Measurements from ENCODE around the gene MSANTD4. TPM values are rescaled to one million over a fixed set of nuclear protein-coding genes. Genes with fewer than 3 reads are reported as not detected.

MSANTD4 gene
- total RNA-seq, 2 experiments from 2014 or later = 15.1 to 15.4 TPM

GRCh38 chr11:105991888-105992287 lies 30.2 kb downstream of the MSANTD4 start:
- H3K9me3 Mint-ChIP-seq = peaks cover 7% of the 10 kb centered on the region

DNA sequence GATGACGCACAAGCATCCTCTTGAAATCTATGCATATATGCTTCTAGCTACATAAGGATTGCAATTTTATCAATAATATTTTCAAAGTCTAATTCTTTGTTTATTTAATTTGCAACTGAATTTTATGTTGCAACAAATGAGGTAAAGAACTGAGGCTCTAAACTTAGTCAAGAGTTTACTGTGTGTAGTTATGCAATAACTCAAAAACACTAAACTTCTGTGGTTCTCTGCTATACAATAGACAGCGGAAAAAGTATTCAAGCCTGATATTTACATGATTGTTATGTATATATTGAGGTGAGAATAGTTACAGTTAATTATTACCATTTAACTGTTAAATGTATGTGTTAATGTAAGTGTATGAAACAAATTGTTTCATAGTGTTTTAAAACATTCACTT lies 32.9 kb downstream of the MSANTD4 start:
- DNase-seq = no peak
- Mint-ChIP-seq H3K27ac (no peak overlapping the region), H3K4me3 (no peak overlapping the region), H3K9me3 (peaks cover 7% of the 10 kb centered on the region), H3K4me1 (no peaks in the 10 kb centered on the region), H3K27me3 (no peaks in the 10 kb centered on the region), H3K36me3 (ENCODE audit: low read depth) (peaks cover 6% of the 10 kb centered on the region)
- ChIA-PET POLR2A (no interaction called here), CTCF (no interaction called here)

More at GRCh38 chr11:105991888-105992287, 30.2 kb downstream of the MSANTD4 start:
- Mint-ChIP-seq H3K36me3 (ENCODE audit: low read depth) (peaks cover 24% of the 10 kb centered on the region), H3K27ac (no peak overlapping the region), H3K4me3 (no peak overlapping the region), H3K27me3 (no peaks in the 10 kb centered on the region), H3K4me1 (no peaks in the 10 kb centered on the region)
- no peak for DNase-seq
- CTCF ChIA-PET = no interaction called here
- POLR2A ChIA-PET = no interaction called here

- DNase-seq = no peak
- no peaks in the 10 kb centered on the region for H3K27me3 Mint-ChIP-seq
- H3K4me1 Mint-ChIP-seq = no peaks in the 10 kb centered on the region
- ChIA-PET CTCF (no interaction called here), POLR2A (no interaction called here)
- H3K4me3 Mint-ChIP-seq = no peak overlapping the region
- no peaks in the 10 kb centered on the region for H3K36me3 Mint-ChIP-seq (ENCODE audit: low read depth)
- no peak overlapping the region for H3K27ac Mint-ChIP-seq
- H3K9me3 Mint-ChIP-seq = peaks cover 4% of the 10 kb centered on the region
Measured at GRCh38 chr11:105988197-105988596, 33.8 kb downstream of the MSANTD4 start.

- H3K36me3 Mint-ChIP-seq (ENCODE audit: low read depth) = no peaks in the 10 kb centered on the region
- H3K27me3 Mint-ChIP-seq = no peaks in the 10 kb centered on the region
- H3K4me3 Mint-ChIP-seq = no peak overlapping the region
- no peaks in the 10 kb centered on the region for H3K4me1 Mint-ChIP-seq
- DNase-seq = no peak
- no peaks in the 10 kb centered on the region for H3K9me3 Mint-ChIP-seq
- ChIA-PET POLR2A (no interaction called here), CTCF (interaction anchor here (0.6 kb wide), 1 partner anchor 98 kb away, joined by 5 read pairs; no protein-coding TSS in a partner anchor)
- no peak overlapping the region for H3K27ac Mint-ChIP-seq
Measured at GRCh38 chr11:105986554-105986953, 35.5 kb downstream of the MSANTD4 start.

- POLR2A ChIA-PET = no interaction called here
- H3K9me3 Mint-ChIP-seq = no peaks in the 10 kb centered on the region
- H3K36me3 Mint-ChIP-seq (ENCODE audit: low read depth) = no peaks in the 10 kb centered on the region
- peaks cover 5% of the 10 kb centered on the region for H3K27me3 Mint-ChIP-seq
- no peaks in the 10 kb centered on the region for H3K4me1 Mint-ChIP-seq
- no peak for DNase-seq
- H3K27ac Mint-ChIP-seq = peak overlapping the region; percentile 34
- CTCF ChIA-PET = no interaction called here
- H3K4me3 Mint-ChIP-seq = no peak overlapping the region
Measured at GRCh38 chr11:105979997-105980703, 41.9 kb downstream of the MSANTD4 start.

DNA sequence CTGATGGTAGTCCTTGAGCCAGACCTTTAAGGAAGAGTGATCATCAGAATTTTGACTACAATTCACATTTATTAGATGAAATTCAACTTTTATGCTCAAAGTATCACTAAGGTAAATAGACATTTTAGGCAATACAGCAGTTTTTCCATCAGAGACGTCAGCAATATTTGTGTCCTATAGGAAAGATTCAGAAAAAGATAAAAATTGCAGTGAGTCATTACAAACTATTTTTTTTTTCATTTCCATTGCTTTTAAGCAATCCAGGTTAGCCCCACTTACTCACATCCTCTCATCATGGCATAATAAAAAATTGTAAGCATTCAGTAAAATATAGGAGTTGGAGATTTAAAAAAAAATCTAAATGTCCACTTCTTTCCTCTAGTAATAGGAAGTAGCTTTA lies 46.9 kb downstream of the MSANTD4 start:
- peaks cover 5% of the 10 kb centered on the region for H3K27me3 Mint-ChIP-seq
- ChIA-PET POLR2A (no interaction called here), CTCF (no interaction called here)
- no peaks in the 10 kb centered on the region for H3K4me1 Mint-ChIP-seq
- no peak overlapping the region for H3K27ac Mint-ChIP-seq
- no peaks in the 10 kb centered on the region for H3K36me3 Mint-ChIP-seq (ENCODE audit: low read depth)
- DNase-seq = no peak
- H3K9me3 Mint-ChIP-seq = no peaks in the 10 kb centered on the region
- no peak overlapping the region for H3K4me3 Mint-ChIP-seq

GRCh38 chr11:105969756-105970155 lies 52.3 kb downstream of the MSANTD4 start:
- H3K36me3 Mint-ChIP-seq (ENCODE audit: low read depth) = no peaks in the 10 kb centered on the region

GRCh38 chr11:105968021-105968697 lies 53.9 kb downstream of the MSANTD4 start:
- ChIA-PET CTCF (no interaction called here), POLR2A (no interaction called here)
- H3K27ac Mint-ChIP-seq = no peak overlapping the region
- no peak overlapping the region for H3K4me3 Mint-ChIP-seq
- no peaks in the 10 kb centered on the region for H3K4me1 Mint-ChIP-seq
- DNase-seq = no peak
- H3K9me3 Mint-ChIP-seq = no peaks in the 10 kb centered on the region
- no peaks in the 10 kb centered on the region for H3K36me3 Mint-ChIP-seq (ENCODE audit: low read depth)
- no peaks in the 10 kb centered on the region for H3K27me3 Mint-ChIP-seq

More at GRCh38 chr11:105969756-105970155, 52.3 kb downstream of the MSANTD4 start:
- ChIA-PET POLR2A (no interaction called here), CTCF (no interaction called here)
- H3K9me3 Mint-ChIP-seq = no peaks in the 10 kb centered on the region
- H3K4me3 Mint-ChIP-seq = no peak overlapping the region
- H3K4me1 Mint-ChIP-seq = no peaks in the 10 kb centered on the region
- H3K27me3 Mint-ChIP-seq = no peaks in the 10 kb centered on the region
- no peak overlapping the region for H3K27ac Mint-ChIP-seq
- DNase-seq = no peak

DNA sequence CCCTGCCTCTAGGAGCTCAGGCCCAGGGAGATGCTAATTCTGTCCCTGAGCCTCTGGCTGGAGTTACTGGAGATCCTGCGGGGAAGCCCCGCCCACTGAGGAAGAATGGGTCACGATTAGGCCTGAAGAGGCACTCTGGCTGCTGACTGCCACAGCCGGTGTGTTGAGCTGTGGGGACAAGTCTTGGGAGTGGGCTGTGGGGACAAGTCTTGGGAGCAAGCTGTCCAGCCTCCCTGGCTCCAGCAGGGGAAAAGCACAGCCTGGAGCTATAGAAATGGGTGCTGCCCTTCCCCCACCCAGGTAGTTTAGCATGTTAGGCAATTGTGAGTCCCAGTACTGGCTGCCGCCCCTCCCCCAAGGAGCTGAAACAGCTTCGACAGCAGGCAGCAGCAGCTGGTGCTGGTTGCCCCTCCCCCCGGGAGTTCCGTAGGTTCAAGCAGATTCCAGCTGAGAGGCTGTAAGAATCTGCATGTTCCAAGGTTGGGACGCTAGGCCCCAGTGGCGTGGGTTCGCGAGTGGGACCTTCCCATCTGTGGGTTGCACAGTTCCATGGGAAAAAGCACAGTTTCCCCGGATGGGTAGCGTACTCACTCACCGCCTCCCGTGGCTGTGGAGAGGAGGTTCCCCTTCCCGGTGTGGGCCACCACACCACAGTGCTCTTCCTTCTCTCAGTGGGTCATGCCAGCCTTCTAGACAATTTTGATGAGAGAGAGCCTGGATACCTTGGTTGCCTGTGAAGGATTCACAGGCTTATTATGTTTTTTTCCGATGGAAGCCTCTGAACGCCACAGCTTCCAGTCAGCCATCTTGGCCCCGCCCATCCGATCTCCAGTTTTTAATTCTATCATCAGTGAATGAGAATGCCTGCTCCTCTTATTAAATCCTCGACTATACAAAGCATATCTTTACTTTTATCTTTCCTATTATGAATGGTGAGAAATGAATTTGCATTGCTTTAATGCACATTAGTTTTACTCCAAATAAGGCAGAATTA lies 61.5 kb downstream of the MSANTD4 start:
- DNase-seq = no peak
- Mint-ChIP-seq H3K36me3 (ENCODE audit: low read depth) (no peaks in the 10 kb centered on the region), H3K4me3 (no peak overlapping the region), H3K4me1 (no peaks in the 10 kb centered on the region), H3K9me3 (peaks cover 9% of the 10 kb centered on the region), H3K27ac (no peak overlapping the region), H3K27me3 (no peaks in the 10 kb centered on the region)
- CTCF ChIA-PET = no interaction called here
- POLR2A ChIA-PET = no interaction called here

Other genes starting within 250 kb of the MSANTD4 start
- gene KBTBD3, start 55.1 kb upstream of the MSANTD4 start, total RNA-seq = 1 to 10 TPM; 7.5 to 8.6 TPM
- gene AASDHPPT, start 55.4 kb upstream of the MSANTD4 start, total RNA-seq = 10 to 100 TPM; 30.5 to 35.2 TPM

Measured in activated CD4-positive, alpha-beta T cell treated with anti-CD3 and anti-CD28 coated beads, Interleukin-2, amount 10 ng/mL, durations not matched to agents 7 days and 5 days (primary cell).